K562 (cell line): ENCODE data around the gene UCKL1. TPM values are rescaled to one million over a fixed set of nuclear protein-coding genes. Genes with fewer than 3 reads are reported as not detected.

Source experiments
- ATAC-seq: fragments of 200-7000 bp; cut with Tn5 transposase; 3 replicates; pipeline ENCODE4 v1.9.1; 2020; ENCODE audit warnings: moderate library complexity
- BruUV-seq: library from RNA; stranded (reverse); fragments of 400-500 nt; replicated peaks from 2 replicates; lab custom pipeline; 2021; lab: Mats Ljungman, UMichigan
- CTCF ChIA-PET: fragments of 300-600 bp; formaldehyde crosslinking; extraction: SDS; loops from one replicate; lab custom pipeline; 2021; ENCODE audit warnings: low intra/inter-chr PET ratio; lab: Yijun Ruan, JAX
- POLR2A ChIA-PET: fragments of 300-600, 350-650 bp; sonication (Branson Sonifier 250); formaldehyde crosslinking; extraction: SDS; loops from one replicate; lab custom pipeline; 2021; ENCODE audit warnings: antibody characterized with exemption, inconsistent platforms; lab: Yijun Ruan, JAX
- DNase-seq, 4 experiments: peaks; one replicate each; pipeline versions ENCODE4 v3.0.0 to v3.0.0-alpha.2; 2011 to 2018; ENCODE audit warnings: low spot score in 3 of 4, mixed read lengths in 3 of 4; ENCODE audit errors: extremely low read depth in 1 of 4
- FAIRE-seq: peaks from 2 replicates; lab custom pipeline; 2011; peaks lifted over from hg19 to GRCh38; lab: Jason Lieb, UNC
- H2AFZ ChIP-seq: 2 replicates; pipeline ENCODE4 v1.6.0; 2011; ENCODE audit warnings: low read depth, low read length, control low read depth, inconsistent platforms
- H3K27ac ChIP-seq: fragments of 200-600 bp; 3 replicates; pipeline ENCODE4 v1.8.0; 2011; ENCODE audit warnings: low read depth, mild to moderate bottlenecking, control low read depth, inconsistent platforms, low read length, moderate library complexity, mixed read lengths; ENCODE audit errors: extremely low read depth
- H3K27me3 ChIP-seq, 2 experiments: fragments of 300-600 bp in 1 of 2; 2 replicates in 1 of 2; 3 replicates in 1 of 2; pipeline versions ENCODE4 v1.6.0 to v1.8.0; 2011; ENCODE audit warnings: inconsistent platforms in 2 of 2, low read length in 2 of 2, mild to moderate bottlenecking in 1 of 2, mixed read lengths in 1 of 2, moderate library complexity in 1 of 2; ENCODE audit not compliant: control insufficient read depth in 2 of 2, insufficient read depth in 2 of 2
- H3K36me3 ChIP-seq: fragments of 300-600 bp; 3 replicates; pipeline ENCODE4 v1.8.0; 2011; ENCODE audit warnings: mild to moderate bottlenecking, low read length, inconsistent platforms; ENCODE audit not compliant: control insufficient read depth, insufficient read depth
- H3K4me1 ChIP-seq, 2 experiments: fragments of 200-600 bp in 1 of 2; replicated peaks in 1 of 2; 2 replicates in 1 of 2; 3 replicates in 1 of 2; pipeline versions ENCODE4 v1.5.1 to v1.8.0; 2011; ENCODE audit warnings: inconsistent platforms in 2 of 2, low read length in 2 of 2, mild to moderate bottlenecking in 1 of 2, mixed read lengths in 1 of 2, moderate library complexity in 1 of 2; ENCODE audit not compliant: control insufficient read depth in 2 of 2, insufficient read depth in 2 of 2
- H3K4me2 ChIP-seq: 2 replicates; pipeline ENCODE4 v1.6.1; 2011; ENCODE audit warnings: low read length, control low read depth, inconsistent platforms, mixed read lengths; ENCODE audit not compliant: insufficient read depth
- H3K4me3 ChIP-seq: fragments of 200-600 bp; sonication (generic), shearing (Covaris generic); 2 replicates; pipeline ENCODE4 v1.5.1; 2016; ENCODE audit warnings: control low read depth, inconsistent platforms
- H3K79me2 ChIP-seq: fragments of 200-600 bp; 3 replicates; pipeline ENCODE4 v1.8.0; 2011; ENCODE audit warnings: low read length, inconsistent platforms; ENCODE audit not compliant: control insufficient read depth, insufficient read depth
- H3K9ac ChIP-seq, 2 experiments: 2 replicates each; pipeline versions ENCODE4 v1.6.0 to v1.6.1; 2011; ENCODE audit warnings: low read depth in 2 of 2, low read length in 2 of 2, control low read depth in 1 of 2, inconsistent platforms in 1 of 2, mild to moderate bottlenecking in 1 of 2, mixed read lengths in 1 of 2; ENCODE audit not compliant: insufficient read depth in 1 of 2
- H3K9me1 ChIP-seq: one replicate; pipeline ENCODE4 v1.6.0; 2011; ENCODE audit warnings: inconsistent platforms, mild to moderate bottlenecking, low read length, moderate library complexity; ENCODE audit not compliant: control insufficient read depth, insufficient read depth
- H3K9me3 ChIP-seq: replicated peaks from 2 replicates; pipeline ENCODE4 v1.5.1; 2011; ENCODE audit warnings: low read depth, low read length, inconsistent platforms; ENCODE audit not compliant: control insufficient read depth, insufficient read depth
- H4K20me1 ChIP-seq: replicated peaks from 2 replicates; pipeline ENCODE4 v1.6.1; 2011; ENCODE audit warnings: low read length, inconsistent platforms, mixed read lengths; ENCODE audit not compliant: control insufficient read depth, insufficient read depth
- BRF1 ChIP-seq: IDR thresholded peaks from 3 replicates; pipeline ENCODE4 v1.6.1; 2011; ENCODE audit warnings: borderline replicate concordance, mild to moderate bottlenecking; ENCODE audit not compliant: insufficient read length; ENCODE audit errors: extremely low read depth
- E2F8 ChIP-seq: fragments of 450-650 bp; IDR thresholded peaks from 2 replicates; pipeline ENCODE4 v1.7.1; 2018; ENCODE audit warnings: mild to moderate bottlenecking, low read depth; ENCODE audit not compliant: partially characterized antibody
- KLF6 ChIP-seq: fragments of 250-450 bp; sonication (Bioruptor Pico); IDR thresholded peaks from 2 replicates; pipeline ENCODE4 v1.4.0; 2020; ENCODE audit warnings: mild to moderate bottlenecking, moderate library complexity, borderline replicate concordance
- SIN3A ChIP-seq, 2 experiments: fragments of 150-350 bp in 1 of 2; IDR thresholded peaks; 2 replicates each; pipeline ENCODE4 v1.6.1; 2011 to 2016; ENCODE audit warnings: borderline replicate concordance in 2 of 2, low read depth in 2 of 2, low read length in 2 of 2, mild to moderate bottlenecking in 2 of 2, moderate library complexity in 2 of 2; ENCODE audit not compliant: control insufficient read depth in 1 of 2
- ZNF79 ChIP-seq: fragments of 250-450 bp; sonication (Bioruptor Pico); IDR thresholded peaks from 2 replicates; pipeline ENCODE4 v1.4.0; 2020; ENCODE audit warnings: low read depth, mild to moderate bottlenecking, moderate library complexity
- WGBS: fragments of 100-300 bp; shearing (Covaris generic); methylation state at CpG from one replicate; pipeline ENCODE4 v1.1.6; 2016; ENCODE audit warnings: low coverage, mixed read lengths; ENCODE audit not compliant: insufficient coverage; ENCODE audit errors: missing lambda C conversion rate; 5-methylcytosine and 5-hydroxymethylcytosine counted together
- in situ Hi-C: fragments of 300-500 bp; cut with MboI; formaldehyde crosslinking; loops from 4 replicates; pipeline ENCODE4 v1.15.0; 2018; ENCODE audit warnings: inconsistent platforms, mixed read lengths
- intact Hi-C: fragments of 100-400 bp; cut with micrococcal nuclease; formaldehyde crosslinking; loops from 2 replicates; pipeline ENCODE4 v1.14.2; 2022
- polyA plus RNA-seq, 8 experiments: library from polyadenylated mRNA; depleted of rRNA in 4 of 8; stranded (reverse) in 5 of 8; unstranded in 3 of 8; fragments of >200 nt; fragmentation: Nextera tagmentation in 2 of 8; fragmentation: Illumina TruSeq in 1 of 8; extraction: Ambion mirVana in 2 of 8; extraction: Trizol in 1 of 8; gene quantifications; 2 replicates each; pipeline versions ENCODE4 v1.2.1 to v1.2.3, GENCODE V29; 2011 to 2014; ENCODE audit warnings: inconsistent platforms in 1 of 8, missing spikeins in 1 of 8
- total RNA-seq, 7 experiments: library from RNA; depleted of rRNA in 6 of 7; stranded (reverse); fragments of >200 nt in 6 of 7; fragmentation: Illumina TruSeq in 2 of 7; extraction: Trizol in 2 of 7; gene quantifications; 2 replicates each; pipeline versions ENCODE4 v1.2.1 to v1.2.3, GENCODE V29; 2011 to 2021; ENCODE audit warnings: low replicate concordance in 1 of 7

UCKL1 gene
- total and polyA plus RNA-seq, 9 of the 15 experiments (the other 6 are each of a cell fraction or from before 2014, with no cell fraction given), result 3.1 to 52.8 (median 24.2) TPM

- BruUV-seq, result no TSS peak
- Histone ChIP-seq H3K9me1 (no peaks in the 10 kb centered on the region), H3K4me3 (no peak overlapping the region), H3K4me1 (peaks cover 0 to 7% of the 10 kb centered on the region in 2 experiments; a peak in 2 of 5 replicates), H3K4me2 (no peak overlapping the region), H4K20me1 (0 out of 2 replicates have a peak, but pooled peaks cover 4% of the 10 kb centered on the region), H3K27me3 (no peaks in the 10 kb centered on the region), H3K36me3 (peaks cover 36% of the 10 kb centered on the region; the same call in 2 of the 3 replicates), H3K27ac (no peak overlapping the region), H3K9ac (peak overlapping the region in 1 of 2 experiments; percentile 7; a peak in 2 of 4 replicates), H3K79me2 (peaks cover 58% of the 10 kb centered on the region), H2AFZ (no peak overlapping the region), H3K9me3 (peaks cover 5% of the 10 kb centered on the region; the same call in 1 of the 2 replicates)
- CTCF ChIA-PET, result no interaction called here
- DNase-seq (no peak), FAIRE-seq (no peak), ATAC-seq (no peak)
- intact Hi-C loops (no loop called here), in situ Hi-C loops (no loop called here)
- TF ChIP-seq ZNF79 (CRISPR knock-in tag) (no peak), BRF1 (no peak), KLF6 (no peak), E2F8 (no peak), SIN3A (IDR thresholded peaks at IDR 0.05; ENCODE audit: borderline replicate concordance in 2 of 2, control insufficient read depth in 1 of 2, low read depth in 2 of 2, low read length in 2 of 2) (no peak)
- 97% methylated on average over 10 of the region's 11 CpGs for WGBS
- POLR2A ChIA-PET, result interaction anchor here (1.0 to 1.5 kb wide), 2 partner anchors 10 to 16 kb away, joined by 3 to 4 read pairs; no protein-coding TSS in a partner anchor
Observed at GRCh38 chr20:63917811-63918210, 38.4 kb downstream of the UCKL1 start.
